Stimulated activated CD4-positive, alpha-beta T cell treated with anti-CD3 and anti-CD28 coated beads, Interleukin-4, amount 100 ng/mL, for 1 hour (primary cell): ENCODE data around the gene ATP11A.
"Not testable (repeated sequence)": the region's sequence is repeated elsewhere in the genome, so short reads cannot be mapped to it uniquely, and the experiment has no call there.

Source experiments
- DNase-seq: peaks from one replicate; pipeline ENCODE4 v3.0.0-alpha.2; 2020

ATP11A gene

GRCh38 chr13:112779856-112780604 is 90.2 kb downstream of the ATP11A start:
- DNase-seq = no peak

GRCh38 chr13:112781287-112781686 is 91.4 kb downstream of the ATP11A start:
- DNase-seq = no peak

- DNase-seq = no peak
These were observed 92.1 kb downstream of the ATP11A start for GRCh38 chr13:112781881-112782361.

- no peak for DNase-seq
These were observed 92.7 kb downstream of the ATP11A start for GRCh38 chr13:112782429-112783010.

- no peak for DNase-seq
These were observed 93.5 kb downstream of the ATP11A start for GRCh38 chr13:112783135-112783977.

- DNase-seq = no peak
These were observed 94.1 kb downstream of the ATP11A start for GRCh38 chr13:112783978-112784371.

- no peak for DNase-seq
These were observed 95.1 kb downstream of the ATP11A start for GRCh38 chr13:112784811-112785482.

- no peak for DNase-seq
These were observed 95.6 kb downstream of the ATP11A start for GRCh38 chr13:112785483-112785856.

- DNase-seq = not testable (repeated sequence)
These were observed 97.0 kb downstream of the ATP11A start for GRCh38 chr13:112786810-112787209.

GRCh38 chr13:112790735-112791641 is 101.2 kb downstream of the ATP11A start:
- DNase-seq = no peak

GRCh38 chr13:112791663-112792440 is 102.0 kb downstream of the ATP11A start:
- DNase-seq = no peak

- DNase-seq = no peak
These were observed 102.7 kb downstream of the ATP11A start for GRCh38 chr13:112792511-112792910.

GRCh38 chr13:112793545-112794445 is 104.0 kb downstream of the ATP11A start:
- DNase-seq = no peak

GRCh38 chr13:112795277-112795676 is 105.4 kb downstream of the ATP11A start:
- no peak for DNase-seq

GRCh38 chr13:112796190-112796915 is 106.5 kb downstream of the ATP11A start:
- no peak for DNase-seq

GRCh38 chr13:112799394-112799793 is 109.6 kb downstream of the ATP11A start:
- no peak for DNase-seq

- no peak for DNase-seq
These were observed 110.2 kb downstream of the ATP11A start for GRCh38 chr13:112800057-112800456.

- not testable (repeated sequence) for DNase-seq
These were observed 111.0 kb downstream of the ATP11A start for GRCh38 chr13:112800807-112801206.

GRCh38 chr13:112802802-112803195 is 113.0 kb downstream of the ATP11A start:
- DNase-seq = no peak
